ENCODE results near the gene SETD1B.

- TF ChIP-seq, protein P1, sequence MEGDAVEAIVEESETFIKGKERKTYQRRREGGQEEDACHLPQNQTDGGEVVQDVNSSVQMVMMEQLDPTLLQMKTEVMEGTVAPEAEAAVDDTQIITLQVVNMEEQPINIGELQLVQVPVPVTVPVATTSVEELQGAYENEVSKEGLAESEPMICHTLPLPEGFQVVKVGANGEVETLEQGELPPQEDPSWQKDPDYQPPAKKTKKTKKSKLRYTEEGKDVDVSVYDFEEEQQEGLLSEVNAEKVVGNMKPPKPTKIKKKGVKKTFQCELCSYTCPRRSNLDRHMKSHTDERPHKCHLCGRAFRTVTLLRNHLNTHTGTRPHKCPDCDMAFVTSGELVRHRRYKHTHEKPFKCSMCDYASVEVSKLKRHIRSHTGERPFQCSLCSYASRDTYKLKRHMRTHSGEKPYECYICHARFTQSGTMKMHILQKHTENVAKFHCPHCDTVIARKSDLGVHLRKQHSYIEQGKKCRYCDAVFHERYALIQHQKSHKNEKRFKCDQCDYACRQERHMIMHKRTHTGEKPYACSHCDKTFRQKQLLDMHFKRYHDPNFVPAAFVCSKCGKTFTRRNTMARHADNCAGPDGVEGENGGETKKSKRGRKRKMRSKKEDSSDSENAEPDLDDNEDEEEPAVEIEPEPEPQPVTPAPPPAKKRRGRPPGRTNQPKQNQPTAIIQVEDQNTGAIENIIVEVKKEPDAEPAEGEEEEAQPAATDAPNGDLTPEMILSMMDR (IDR thresholded peaks at IDR 0.05; ENCODE audit: low read length) = no peak
- TF ChIP-seq EZH2 (optimal IDR thresholded peaks at IDR 0.05; ENCODE audit: low read depth, low read length) (no peak), EZH2phosphoT487 (IDR thresholded peaks at IDR 0.05; ENCODE audit: low read length) (no peak)
These were observed 71.8 kb downstream of the SETD1B start for GRCh38 chr12:121875582-121875981.
